GM12874 (cell line): Measurements from ENCODE around the gene KLHL25.
A peak's percentile ranks its signal among the peaks of the same experiment; 100 is the strongest.

ENCODE experiments used
- CTCF ChIP-seq: IDR thresholded peaks from 2 replicates; pipeline ENCODE4 v1.5.1; 2011; ENCODE audit warnings: low read depth, mild to moderate bottlenecking, control low read depth, low read length, moderate library complexity; ENCODE audit not compliant: insufficient read depth

Gene KLHL25

GRCh38 chr15:85802617-85803016 lies 7.9 kb upstream of the KLHL25 start:
- TF ChIP-seq CTCF = 0 out of 2 replicates have a peak, but pooled peaks have one; percentile 19

- TF ChIP-seq CTCF = no peak
These were observed 5.9 kb upstream of the KLHL25 start for GRCh38 chr15:85800478-85801123.

- no peak for TF ChIP-seq CTCF
These were observed 896 bp upstream of the KLHL25 start for GRCh38 chr15:85795337-85796305.

GRCh38 chr15:85793641-85794597 lies 806 bp downstream of the KLHL25 start:
- TF ChIP-seq CTCF = no peak

GRCh38 chr15:85792912-85793590 lies 1.7 kb downstream of the KLHL25 start:
- no peak for TF ChIP-seq CTCF

GRCh38 chr15:85792102-85792731 lies 2.5 kb downstream of the KLHL25 start:
- no peak for TF ChIP-seq CTCF
